Gastrocnemius medialis (tissue), 4 donors: ENCODE measurements around the gene ABHD12B.

Source experiments
- CTCF ChIP-seq, 5 experiments: fragments of 450-650 bp in 3 of 5; fragments of 200-600 bp in 2 of 5; sonication (generic) in 2 of 5; IDR thresholded peaks in 4 of 5; conservative IDR thresholded peaks in 1 of 5; 1 replicate in 4 of 5; 2 replicates in 1 of 5; pipeline ENCODE4 v1.5.1; 2016 to 2019; ENCODE audit warnings: antibody characterized with exemption in 5 of 5, mild to moderate bottlenecking in 3 of 5, moderate library complexity in 3 of 5
- POLR2A ChIP-seq, 2 donors: fragments of 450-650 bp; IDR thresholded peaks; one replicate each; pipeline ENCODE4 v1.6.1; 2017; ENCODE audit warnings: antibody characterized with exemption in 2 of 2, mild to moderate bottlenecking in 2 of 2, moderate library complexity in 2 of 2

DNA sequence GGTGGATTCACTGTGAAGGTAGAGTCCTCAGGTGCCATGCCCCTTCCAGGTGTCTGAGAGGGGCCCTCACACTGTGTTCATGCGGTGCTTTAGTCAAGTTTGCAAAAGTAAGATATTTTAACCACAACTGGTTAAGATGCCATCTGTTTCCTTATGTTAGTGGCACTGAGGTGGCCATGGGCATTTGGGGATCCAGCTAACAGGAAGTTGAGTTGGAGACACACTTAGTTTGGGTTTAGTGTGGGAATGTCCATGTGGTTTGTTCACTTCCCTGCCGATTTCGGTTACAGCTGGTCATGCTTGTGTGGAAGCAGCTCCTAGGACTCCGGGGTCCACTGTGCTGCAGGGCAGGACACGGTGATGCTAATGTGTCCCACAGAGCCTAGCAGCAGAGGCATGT is 17.3 kb upstream of the ABHD12B start:
- no peak for TF ChIP-seq CTCF (IDR thresholded peaks at IDR 0.05 in 4 of 5, conservative IDR thresholded peaks at IDR 0.05 in 1 of 5)
- TF ChIP-seq POLR2A (IDR thresholded peaks at IDR 0.05): no peak
